Colonic mucosa (tissue), 4 donors: ENCODE results near the gene TANC1. TPM values are rescaled to one million over a fixed set of nuclear protein-coding genes. Genes with fewer than 3 reads are reported as not detected.
A peak's percentile ranks its signal among the peaks of the same experiment; 100 is the strongest.

Source experiments
- DNase-seq: peaks from one replicate; pipeline ENCODE4 v3.0.0-alpha.2; 2020
- H3K27ac ChIP-seq: fragments of 200-600 bp; one replicate; pipeline ENCODE4 v1.8.0; 2021
- H3K27me3 ChIP-seq: fragments of 200-600 bp; one replicate; pipeline ENCODE4 v1.8.0; 2021
- H3K36me3 ChIP-seq: fragments of 200-600 bp; one replicate; pipeline ENCODE4 v1.8.0; 2021
- H3K4me1 ChIP-seq: fragments of 200-600 bp; one replicate; pipeline ENCODE4 v1.8.0; 2021; ENCODE audit warnings: mild to moderate bottlenecking
- H3K4me3 ChIP-seq: fragments of 200-600 bp; one replicate; pipeline ENCODE4 v1.8.0; 2021
- H3K9ac ChIP-seq, 2 donors: one replicate each; pipeline ENCODE4 v1.7.0; 2013; ENCODE audit warnings: control low read depth in 2 of 2, low read depth in 2 of 2, low read length in 2 of 2
- H3K9me3 ChIP-seq: fragments of 200-600 bp; one replicate; pipeline ENCODE4 v1.8.0; 2021
- intact Hi-C: fragments of 100-400 bp; cut with DNase I; formaldehyde crosslinking; loops from one replicate; pipeline ENCODE4 v1.14.1; 2022
- total RNA-seq, 2 donors: library from RNA; stranded (reverse); fragmentation: NEBNext Ultra II Directional in 1 of 2; extraction: Animal tissue kit (Norgen Biotek cat#: 25700) in 1 of 2; gene quantifications; one replicate each; pipeline ENCODE4 v1.2.1, GENCODE V29; 2021
- TF ChIP-seq, protein P1 (sequence below): fragments of 200-600 bp; IDR thresholded peaks from one replicate; pipeline ENCODE4 v1.8.0; 2022; ENCODE audit warnings: antibody characterized with exemption, mild to moderate bottlenecking
- donor health status: healthy.
- donor health status: DM: no; HTN: no; CAD: no.
- donor health status: DM: no; HTN: no; CAD: no.

TANC1 gene
- total RNA-seq, 2 donors from 2014 or later, result 28.3 to 32.7 TPM

DNA sequence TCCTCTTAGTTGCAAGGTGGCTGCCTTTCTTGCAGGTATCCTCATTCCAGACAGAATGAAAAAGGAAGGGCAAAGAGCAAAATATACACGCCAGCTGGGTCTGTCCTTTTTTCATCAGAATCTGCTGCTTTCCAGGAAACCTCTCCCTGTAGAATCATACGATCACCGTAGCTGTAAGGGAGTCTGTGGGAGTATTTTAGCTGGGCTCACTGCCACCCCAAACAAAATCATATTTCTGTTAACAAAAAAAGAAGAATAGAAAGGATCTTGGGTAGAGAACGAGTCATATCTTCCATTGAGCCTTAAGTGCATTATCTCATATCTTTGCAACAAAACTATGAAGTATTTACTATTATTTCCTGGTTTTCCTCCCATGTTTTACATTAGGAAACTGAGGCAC is 15.0 kb upstream of the TANC1 start:
- no peak overlapping the region for H3K4me3 ChIP-seq
- intact Hi-C loops, result no loop called here
- peak overlapping the region; percentile 70 for H3K27ac ChIP-seq
- H3K9ac ChIP-seq, result peak overlapping the region in 1 of 2 donors; percentile 7
- H3K36me3 ChIP-seq, result no peaks in the 10 kb centered on the region
- TF ChIP-seq, protein P1, sequence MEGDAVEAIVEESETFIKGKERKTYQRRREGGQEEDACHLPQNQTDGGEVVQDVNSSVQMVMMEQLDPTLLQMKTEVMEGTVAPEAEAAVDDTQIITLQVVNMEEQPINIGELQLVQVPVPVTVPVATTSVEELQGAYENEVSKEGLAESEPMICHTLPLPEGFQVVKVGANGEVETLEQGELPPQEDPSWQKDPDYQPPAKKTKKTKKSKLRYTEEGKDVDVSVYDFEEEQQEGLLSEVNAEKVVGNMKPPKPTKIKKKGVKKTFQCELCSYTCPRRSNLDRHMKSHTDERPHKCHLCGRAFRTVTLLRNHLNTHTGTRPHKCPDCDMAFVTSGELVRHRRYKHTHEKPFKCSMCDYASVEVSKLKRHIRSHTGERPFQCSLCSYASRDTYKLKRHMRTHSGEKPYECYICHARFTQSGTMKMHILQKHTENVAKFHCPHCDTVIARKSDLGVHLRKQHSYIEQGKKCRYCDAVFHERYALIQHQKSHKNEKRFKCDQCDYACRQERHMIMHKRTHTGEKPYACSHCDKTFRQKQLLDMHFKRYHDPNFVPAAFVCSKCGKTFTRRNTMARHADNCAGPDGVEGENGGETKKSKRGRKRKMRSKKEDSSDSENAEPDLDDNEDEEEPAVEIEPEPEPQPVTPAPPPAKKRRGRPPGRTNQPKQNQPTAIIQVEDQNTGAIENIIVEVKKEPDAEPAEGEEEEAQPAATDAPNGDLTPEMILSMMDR, result no peak
- no peaks in the 10 kb centered on the region for H3K9me3 ChIP-seq
- DNase-seq, result no peak
- peaks cover 8% of the 10 kb centered on the region for H3K4me1 ChIP-seq
- no peaks in the 10 kb centered on the region for H3K27me3 ChIP-seq

DNA sequence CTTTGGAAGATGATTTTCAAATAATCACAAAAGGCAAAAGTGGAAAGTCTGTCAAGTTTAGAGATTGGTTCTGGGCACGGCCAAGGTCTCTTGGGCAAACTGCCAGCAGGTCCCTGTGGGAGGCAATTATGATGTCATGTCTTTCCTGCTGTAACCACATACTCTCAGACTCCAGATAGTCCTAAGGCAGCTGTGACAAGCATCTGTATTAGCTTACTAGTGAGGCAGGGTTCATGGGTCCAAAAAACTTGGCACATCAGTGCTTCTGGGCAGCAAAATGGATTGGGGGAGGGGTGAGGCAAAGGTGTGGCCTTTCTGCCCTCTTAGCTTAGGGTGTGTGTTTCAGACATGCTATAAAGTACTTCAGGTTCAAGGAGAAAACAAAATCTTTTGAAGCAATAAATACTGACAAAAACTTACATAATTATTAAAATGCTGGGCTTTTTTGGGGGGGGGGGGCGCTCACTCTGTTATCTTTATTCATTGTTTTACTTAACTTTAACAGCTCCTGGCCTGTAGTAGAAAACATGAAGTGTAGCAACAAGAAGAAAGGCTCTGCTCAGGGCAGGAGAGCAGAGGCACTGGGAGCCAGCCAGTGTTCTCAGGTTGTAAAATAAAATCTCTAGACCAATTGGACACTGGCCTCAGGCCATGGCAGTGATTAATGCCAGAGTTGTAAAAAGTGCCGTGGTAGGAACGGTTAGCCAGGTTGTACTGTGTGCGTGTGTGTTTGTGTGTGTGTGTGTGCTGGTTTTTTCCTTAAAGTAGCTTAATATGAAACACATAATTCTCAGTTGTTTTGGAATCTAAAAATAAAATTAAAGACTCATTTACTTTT is 14.3 kb upstream of the TANC1 start:
- TF ChIP-seq, protein P1, result no peak
- no peak overlapping the region for H3K4me3 ChIP-seq
- no peaks in the 10 kb centered on the region for H3K36me3 ChIP-seq
- peak overlapping the region; percentile 70 for H3K27ac ChIP-seq
- H3K27me3 ChIP-seq, result no peaks in the 10 kb centered on the region
- peak overlapping the region in 1 of 2 donors; percentile 7 for H3K9ac ChIP-seq
- intact Hi-C loops, result no loop called here
- no peaks in the 10 kb centered on the region for H3K9me3 ChIP-seq
- peak; percentile 85 for DNase-seq
- H3K4me1 ChIP-seq, result peaks cover 8% of the 10 kb centered on the region

DNA sequence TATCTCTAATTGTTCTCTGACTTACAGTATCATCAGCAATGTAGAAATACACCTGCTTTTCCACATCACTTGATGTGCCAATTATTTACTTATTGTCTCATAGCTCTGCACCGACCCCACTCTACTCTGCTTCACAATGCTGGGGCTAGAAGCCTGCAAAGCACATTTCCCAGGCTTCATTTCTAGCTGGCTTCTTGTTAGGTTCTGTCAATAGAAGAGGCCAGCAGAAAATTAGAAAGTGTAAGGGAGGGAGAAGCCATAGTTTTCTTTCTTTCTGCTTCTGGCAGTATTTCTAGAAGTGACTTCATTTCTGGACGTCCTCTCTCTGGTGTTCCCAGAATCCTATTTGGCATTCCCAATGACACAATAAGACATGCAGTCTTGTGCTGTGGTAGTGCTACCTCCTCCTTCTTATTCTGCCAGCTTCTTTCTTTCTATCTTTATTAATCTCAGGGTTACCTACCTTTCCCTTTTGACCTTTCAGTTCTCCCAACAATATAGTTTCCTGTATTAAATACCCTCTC is 12.5 kb upstream of the TANC1 start:
- Histone ChIP-seq H3K4me3 (no peak overlapping the region), H3K4me1 (peaks cover 8% of the 10 kb centered on the region), H3K36me3 (no peaks in the 10 kb centered on the region), H3K27ac (no peak overlapping the region), H3K9me3 (no peaks in the 10 kb centered on the region), H3K9ac (peak overlapping the region in 1 of 2 donors; percentile 29), H3K27me3 (no peaks in the 10 kb centered on the region)
- TF ChIP-seq, protein P1, result no peak
- intact Hi-C loops, result no loop called here
- DNase-seq, result no peak

- no peak for DNase-seq
- Histone ChIP-seq H3K4me1 (peaks cover 4% of the 10 kb centered on the region), H3K4me3 (no peak overlapping the region), H3K9me3 (no peaks in the 10 kb centered on the region), H3K27ac (no peak overlapping the region), H3K36me3 (no peaks in the 10 kb centered on the region), H3K9ac (no peak overlapping the region), H3K27me3 (no peaks in the 10 kb centered on the region)
- TF ChIP-seq, protein P1, result no peak
- intact Hi-C loops, result no loop called here
Measured at GRCh38 chr2:158958365-158958764, 10.1 kb upstream of the TANC1 start.

DNA sequence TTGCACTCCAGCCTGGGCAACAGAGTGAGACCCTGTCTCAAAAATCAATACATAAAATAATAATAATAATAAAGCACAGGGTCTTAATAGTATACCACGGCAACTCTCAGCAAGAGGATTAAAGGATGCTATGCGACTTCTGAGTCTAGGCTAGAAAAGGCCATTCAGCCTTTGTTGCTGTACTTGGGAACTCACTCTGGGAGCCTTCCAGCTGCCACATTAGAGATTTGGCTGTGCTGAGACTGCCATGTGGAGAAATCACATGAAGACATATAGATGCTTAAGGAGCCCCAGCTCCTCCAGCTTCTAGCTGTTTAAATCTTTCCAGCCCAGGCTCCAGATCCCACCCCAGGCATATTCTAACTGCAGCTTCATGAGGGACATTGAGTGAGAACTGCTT is 8.2 kb upstream of the TANC1 start:
- H3K36me3 ChIP-seq, result no peaks in the 10 kb centered on the region
- intact Hi-C loops, result no loop called here
- TF ChIP-seq, protein P1, result no peak
- H3K27me3 ChIP-seq, result no peaks in the 10 kb centered on the region
- H3K4me3 ChIP-seq, result no peak overlapping the region
- H3K4me1 ChIP-seq, result no peaks in the 10 kb centered on the region
- no peaks in the 10 kb centered on the region for H3K9me3 ChIP-seq
- no peak overlapping the region for H3K9ac ChIP-seq
- H3K27ac ChIP-seq, result no peak overlapping the region
- DNase-seq, result no peak
